HEK293T (cell line): ENCODE results near the gene GRAP2.

ENCODE experiments used
- CTCF ChIA-PET: fragments of 350-600 bp; formaldehyde crosslinking; extraction: SDS; loops from one replicate; lab custom pipeline; 2021; ENCODE audit warnings: antibody characterized with exemption, inconsistent platforms; lab: Yijun Ruan, JAX
- POLR2A ChIA-PET: fragments of 350-600 bp; formaldehyde crosslinking; extraction: SDS; loops from one replicate; lab custom pipeline; 2020; ENCODE audit warnings: antibody characterized with exemption, inconsistent platforms; lab: Yijun Ruan, JAX
- DNase-seq: peaks from one replicate; pipeline ENCODE4 v3.0.0; 2012; ENCODE audit warnings: mixed read lengths; ENCODE audit errors: extremely low spot score
- ARNT ChIP-seq: fragments of 450-650 bp; IDR thresholded peaks from 2 replicates; pipeline ENCODE4 v1.6.1; 2017; ENCODE audit warnings: mild to moderate bottlenecking
- BHLHE40 ChIP-seq: fragments of 450-650 bp; IDR thresholded peaks from 2 replicates; pipeline ENCODE4 v1.6.1; 2016; ENCODE audit warnings: mild to moderate bottlenecking, moderate library complexity, borderline replicate concordance
- CTBP1 ChIP-seq: fragments of 450-650 bp; IDR thresholded peaks from 2 replicates; pipeline ENCODE4 v1.6.1; 2016; ENCODE audit warnings: borderline replicate concordance
- ELF4 ChIP-seq: fragments of 450-650 bp; IDR thresholded peaks from 2 replicates; pipeline ENCODE4 v1.6.1; 2017; ENCODE audit warnings: antibody characterized with exemption
- FOXA1 ChIP-seq: fragments of 450-650 bp; IDR thresholded peaks from 2 replicates; pipeline ENCODE4 v1.6.1; 2016; ENCODE audit warnings: mild to moderate bottlenecking
- FOXK2 ChIP-seq: fragments of 450-650 bp; IDR thresholded peaks from 2 replicates; pipeline ENCODE4 v1.6.1; 2016; ENCODE audit warnings: mild to moderate bottlenecking
- FOXM1 ChIP-seq: fragments of 450-650 bp; IDR thresholded peaks from 2 replicates; pipeline ENCODE4 v1.6.1; 2017; ENCODE audit warnings: mild to moderate bottlenecking, borderline replicate concordance
- HDGF ChIP-seq: fragments of 450-650 bp; IDR thresholded peaks from 2 replicates; pipeline ENCODE4 v1.6.1; 2017; ENCODE audit warnings: antibody characterized with exemption, borderline replicate concordance
- L3MBTL2 ChIP-seq: fragments of 450-650 bp; conservative IDR thresholded peaks from 2 replicates; pipeline ENCODE4 v1.6.1; 2016; ENCODE audit warnings: mild to moderate bottlenecking
- LEF1 ChIP-seq: fragments of 450-650 bp; IDR thresholded peaks from 2 replicates; pipeline ENCODE4 v1.6.1; 2017; ENCODE audit warnings: mild to moderate bottlenecking, borderline replicate concordance
- NFRKB ChIP-seq: fragments of 450-650 bp; IDR thresholded peaks from 2 replicates; pipeline ENCODE4 v1.6.1; 2016; ENCODE audit warnings: mild to moderate bottlenecking, moderate library complexity
- SP1 ChIP-seq: fragments of 450-650 bp; IDR thresholded peaks from 2 replicates; pipeline ENCODE4 v1.6.1; 2017
- SUZ12 ChIP-seq: fragments of 450-650 bp; IDR thresholded peaks from 2 replicates; pipeline ENCODE4 v1.6.1; 2016; ENCODE audit warnings: mild to moderate bottlenecking
- TARDBP ChIP-seq: fragments of 450-650 bp; IDR thresholded peaks from 2 replicates; pipeline ENCODE4 v1.6.1; 2016
- ZNF384 ChIP-seq: fragments of 450-650 bp; IDR thresholded peaks from 2 replicates; pipeline ENCODE4 v1.6.1; 2016
- TF ChIP-seq, protein P1 (sequence below): fragments of 450-650 bp; IDR thresholded peaks from 2 replicates; pipeline ENCODE4 v1.6.1; 2016

GRAP2 gene

DNA sequence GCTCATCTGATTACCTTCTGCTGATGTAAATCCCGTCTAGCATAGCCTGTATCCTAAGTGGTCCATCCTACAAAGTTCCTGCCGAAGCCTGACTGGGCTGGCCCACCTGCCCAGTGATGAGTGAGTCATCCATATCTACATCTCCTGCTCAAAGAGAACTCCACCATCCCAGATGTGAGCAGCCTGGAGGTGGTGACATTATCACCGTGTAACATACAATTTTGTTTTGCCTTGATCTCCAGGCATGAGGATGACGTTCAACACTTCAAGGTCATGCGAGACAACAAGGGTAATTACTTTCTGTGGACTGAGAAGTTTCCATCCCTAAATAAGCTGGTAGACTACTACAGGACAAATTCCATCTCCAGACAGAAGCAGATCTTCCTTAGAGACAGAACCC lies 64.9 kb downstream of the GRAP2 start:
- ChIA-PET POLR2A (no interaction called here), CTCF (interaction anchor here (0.6 to 1.4 kb wide), 4 partner anchors 12 to 1238 kb away, joined by 3 to 5 read pairs (median 4); no protein-coding TSS in a partner anchor)
- TF ChIP-seq BHLHE40 = no peak
- no peak for TF ChIP-seq ARNT
- no peak for TF ChIP-seq FOXM1
- TF ChIP-seq SP1 = no peak
- TF ChIP-seq SUZ12 = no peak
- TF ChIP-seq, protein P1, sequence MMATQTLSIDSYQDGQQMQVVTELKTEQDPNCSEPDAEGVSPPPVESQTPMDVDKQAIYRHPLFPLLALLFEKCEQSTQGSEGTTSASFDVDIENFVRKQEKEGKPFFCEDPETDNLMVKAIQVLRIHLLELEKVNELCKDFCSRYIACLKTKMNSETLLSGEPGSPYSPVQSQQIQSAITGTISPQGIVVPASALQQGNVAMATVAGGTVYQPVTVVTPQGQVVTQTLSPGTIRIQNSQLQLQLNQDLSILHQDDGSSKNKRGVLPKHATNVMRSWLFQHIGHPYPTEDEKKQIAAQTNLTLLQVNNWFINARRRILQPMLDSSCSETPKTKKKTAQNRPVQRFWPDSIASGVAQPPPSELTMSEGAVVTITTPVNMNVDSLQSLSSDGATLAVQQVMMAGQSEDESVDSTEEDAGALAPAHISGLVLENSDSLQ = no peak
- no peak for TF ChIP-seq LEF1
- no peak for TF ChIP-seq L3MBTL2
- no peak for TF ChIP-seq NFRKB
- no peak for TF ChIP-seq TARDBP
- no peak for TF ChIP-seq FOXA1
- no peak for TF ChIP-seq FOXK2
- no peak for DNase-seq

DNA sequence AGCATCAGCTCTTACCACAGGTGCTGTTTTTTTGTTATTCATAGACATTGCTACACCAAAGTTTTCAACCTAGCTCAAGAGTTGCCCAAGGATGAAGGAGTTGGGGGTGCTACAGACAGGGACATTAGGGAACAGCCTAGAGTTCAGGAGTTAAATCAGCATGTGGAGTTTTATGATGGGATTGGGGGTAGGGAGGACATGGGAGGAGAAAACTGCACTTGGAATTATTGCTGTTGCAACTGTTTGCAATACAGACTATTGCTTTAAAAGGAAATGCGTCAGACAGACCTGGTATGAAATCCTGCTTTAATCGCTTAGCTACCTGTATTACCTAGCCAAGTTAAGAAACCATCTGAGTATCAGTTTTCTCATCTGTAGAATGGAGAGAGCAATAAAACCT lies 65.6 kb downstream of the GRAP2 start:
- no peak for TF ChIP-seq SP1
- TF ChIP-seq, protein P1 = no peak
- no peak for TF ChIP-seq L3MBTL2
- no peak for TF ChIP-seq BHLHE40
- no peak for TF ChIP-seq FOXA1
- TF ChIP-seq ARNT = no peak
- no peak for TF ChIP-seq HDGF
- no peak for TF ChIP-seq ELF4
- no peak for TF ChIP-seq CTBP1
- no peak for TF ChIP-seq SUZ12
- no peak for TF ChIP-seq NFRKB
- no peak for TF ChIP-seq FOXK2
- TF ChIP-seq LEF1 = no peak
- TF ChIP-seq TARDBP = no peak
- TF ChIP-seq FOXM1 = no peak
- TF ChIP-seq ZNF384 = no peak
- ChIA-PET CTCF (no interaction called here), POLR2A (no interaction called here)
- DNase-seq = no peak

DNA sequence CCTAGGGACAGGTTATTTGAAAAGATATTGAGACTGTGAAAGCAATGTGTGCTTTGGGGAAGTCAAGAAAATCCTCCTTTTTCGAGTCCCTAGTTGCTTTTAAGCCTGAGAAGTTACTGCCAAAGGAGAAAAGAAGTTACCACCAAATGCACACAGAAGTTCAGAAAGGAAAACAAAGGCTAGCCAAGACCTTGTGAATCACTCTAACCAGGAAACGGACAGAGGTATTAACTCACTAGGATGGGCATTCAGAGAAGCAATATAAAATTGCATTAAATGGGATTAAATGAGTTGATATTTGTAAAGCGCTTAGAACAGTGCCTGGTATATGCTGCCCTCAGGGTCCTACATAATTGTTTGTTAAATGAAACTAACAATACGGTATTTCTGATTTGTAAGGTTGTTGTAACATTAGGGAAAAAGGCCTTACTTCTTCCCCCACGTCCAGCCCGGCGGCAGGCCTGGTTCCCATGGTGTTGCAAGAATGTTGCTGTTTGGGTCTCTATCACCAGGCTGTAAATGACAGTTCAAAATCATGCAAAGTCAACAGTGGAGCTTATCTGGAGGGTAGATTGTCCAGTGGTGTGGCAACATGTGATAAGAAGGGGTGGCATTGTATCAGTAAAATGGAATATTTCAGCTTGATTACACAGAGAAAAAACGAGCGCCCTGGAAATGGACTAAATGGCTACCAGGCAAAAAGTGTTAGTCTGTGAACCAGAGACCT lies 66.4 kb downstream of the GRAP2 start:
- no peak for DNase-seq
- POLR2A ChIA-PET = no interaction called here
- TF ChIP-seq BHLHE40 = no peak
- CTCF ChIA-PET = interaction anchor here (0.7 kb wide), 1 partner anchor 26 kb away, joined by 3 read pairs; no protein-coding TSS in a partner anchor

DNA sequence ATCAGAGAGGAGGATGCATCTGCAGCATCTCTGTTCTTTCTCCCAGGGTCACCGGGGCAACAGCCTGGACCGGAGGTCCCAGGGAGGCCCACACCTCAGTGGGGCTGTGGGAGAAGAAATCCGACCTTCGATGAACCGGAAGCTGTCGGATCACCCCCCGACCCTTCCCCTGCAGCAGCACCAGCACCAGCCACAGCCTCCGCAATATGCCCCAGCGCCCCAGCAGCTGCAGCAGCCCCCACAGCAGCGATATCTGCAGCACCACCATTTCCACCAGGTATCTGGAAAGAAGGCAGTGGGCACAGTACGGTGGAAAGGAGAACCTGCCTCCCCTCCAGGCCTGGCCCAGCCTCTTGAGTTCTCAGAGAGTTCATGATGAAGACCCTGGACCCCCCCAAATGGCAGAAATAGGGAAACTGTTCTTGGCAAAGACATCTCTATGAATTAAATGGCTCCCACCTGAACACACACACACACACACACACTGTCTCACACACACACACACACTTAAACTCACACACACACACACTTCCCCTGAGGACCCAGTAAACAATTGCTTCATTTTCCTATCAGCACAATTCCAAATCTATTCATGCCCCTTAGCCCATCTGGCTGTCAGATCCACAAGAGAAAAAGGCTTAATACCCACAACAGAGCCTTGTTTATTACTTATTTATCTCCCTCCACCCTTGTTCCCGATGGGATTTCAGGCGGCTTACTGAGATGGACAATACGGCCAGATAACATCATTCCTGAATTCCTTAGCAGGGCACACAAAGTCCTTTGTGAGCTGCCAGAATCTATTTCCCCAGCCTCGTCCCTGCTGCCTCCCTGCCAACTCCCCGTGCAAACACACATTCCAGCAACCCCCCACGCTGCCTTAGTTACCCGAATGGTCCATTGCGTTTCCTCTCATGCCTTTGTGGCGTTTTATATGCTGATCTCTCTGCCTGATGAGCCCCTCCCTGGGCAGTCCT lies 67.4 kb downstream of the GRAP2 start:
- DNase-seq = no peak
- ChIA-PET POLR2A (no interaction called here), CTCF (interaction anchor here (0.7 kb wide), 1 partner anchor 25 kb away, joined by 3 read pairs; no protein-coding TSS in a partner anchor)
- TF ChIP-seq FOXK2 = no peak
- TF ChIP-seq FOXA1 = no peak
- TF ChIP-seq FOXM1 = no peak
- no peak for TF ChIP-seq SP1
- TF ChIP-seq L3MBTL2 = no peak
- no peak for TF ChIP-seq CTBP1
- TF ChIP-seq LEF1 = no peak
- no peak for TF ChIP-seq SUZ12
- no peak for TF ChIP-seq TARDBP
- no peak for TF ChIP-seq HDGF
- TF ChIP-seq ZNF384 = no peak
- TF ChIP-seq NFRKB = no peak
- TF ChIP-seq BHLHE40 = no peak
- TF ChIP-seq, protein P1 = no peak
- no peak for TF ChIP-seq ARNT

DNA sequence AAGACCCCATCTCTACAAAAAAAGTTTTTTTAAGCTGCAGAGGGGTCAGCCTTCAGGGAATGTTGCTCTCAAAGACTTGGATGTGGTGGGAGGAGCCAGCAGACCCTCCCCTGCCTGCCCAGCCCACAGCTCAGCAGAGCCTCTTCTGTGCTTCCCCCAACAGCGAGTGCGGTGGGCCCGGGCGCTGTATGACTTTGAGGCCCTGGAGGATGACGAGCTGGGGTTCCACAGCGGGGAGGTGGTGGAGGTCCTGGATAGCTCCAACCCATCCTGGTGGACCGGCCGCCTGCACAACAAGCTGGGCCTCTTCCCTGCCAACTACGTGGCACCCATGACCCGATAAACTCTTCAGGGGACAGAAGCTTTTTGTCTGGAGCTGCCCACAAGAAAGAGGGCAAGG lies 69.9 kb downstream of the GRAP2 start:
- POLR2A ChIA-PET = no interaction called here
- DNase-seq = no peak
- CTCF ChIA-PET = no interaction called here
- TF ChIP-seq BHLHE40 = no peak
- no peak for TF ChIP-seq FOXK2
- TF ChIP-seq SP1 = no peak
- TF ChIP-seq ARNT = no peak

DNA sequence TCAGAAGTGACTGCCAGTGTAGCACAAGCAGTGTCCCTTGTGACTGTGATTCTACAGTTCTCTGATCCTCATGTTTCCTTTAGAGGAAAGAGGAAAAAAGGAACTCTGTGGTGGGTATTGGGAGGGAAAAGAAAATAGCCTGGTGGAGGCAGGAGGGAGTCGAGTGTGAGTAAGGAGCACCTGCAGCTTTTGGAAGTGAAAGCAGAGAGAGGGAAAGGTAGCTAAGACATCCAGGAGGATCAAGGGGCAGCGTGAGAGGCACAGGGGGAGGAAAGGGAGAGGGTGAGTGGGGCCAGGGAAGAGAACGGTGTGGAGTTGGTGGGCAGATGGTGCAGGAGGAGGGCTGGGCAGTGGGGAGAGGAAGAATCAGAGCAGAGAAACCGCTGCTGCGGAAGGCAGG lies 71.8 kb downstream of the GRAP2 start:
- no peak for DNase-seq
- CTCF ChIA-PET = no interaction called here
- no peak for TF ChIP-seq ARNT
- TF ChIP-seq CTBP1 = no peak
- no peak for TF ChIP-seq LEF1
- no peak for TF ChIP-seq FOXM1
- POLR2A ChIA-PET = no interaction called here
